CD1c-positive myeloid dendritic cell (primary cell): ENCODE measurements around the gene ITPKC.

Experiments
- DNase-seq: peaks from one replicate; pipeline ENCODE4 v3.0.0-alpha.2; 2016; ENCODE audit errors: extremely low spot score

ITPKC gene

DNA sequence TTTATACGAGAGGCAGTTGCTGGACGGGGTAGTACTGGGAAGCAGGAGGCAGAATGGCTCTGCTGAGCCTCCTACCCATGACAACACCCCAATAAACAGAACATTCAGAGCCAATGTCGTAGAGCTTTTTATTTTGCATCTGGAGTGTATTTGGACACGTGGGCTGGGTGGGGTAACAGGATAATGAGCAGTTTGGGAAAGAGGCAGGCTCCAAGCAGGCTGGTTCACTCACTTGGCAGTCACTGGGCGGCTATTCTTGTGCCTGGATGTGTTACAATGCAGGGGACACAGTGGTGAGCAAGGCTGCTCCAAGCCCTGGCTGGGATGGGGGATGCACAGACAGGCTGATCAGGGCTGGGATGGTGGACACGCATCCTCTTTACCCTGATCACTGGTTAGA is 23.8 kb downstream of the ITPKC start:
- DNase-seq = no peak

DNA sequence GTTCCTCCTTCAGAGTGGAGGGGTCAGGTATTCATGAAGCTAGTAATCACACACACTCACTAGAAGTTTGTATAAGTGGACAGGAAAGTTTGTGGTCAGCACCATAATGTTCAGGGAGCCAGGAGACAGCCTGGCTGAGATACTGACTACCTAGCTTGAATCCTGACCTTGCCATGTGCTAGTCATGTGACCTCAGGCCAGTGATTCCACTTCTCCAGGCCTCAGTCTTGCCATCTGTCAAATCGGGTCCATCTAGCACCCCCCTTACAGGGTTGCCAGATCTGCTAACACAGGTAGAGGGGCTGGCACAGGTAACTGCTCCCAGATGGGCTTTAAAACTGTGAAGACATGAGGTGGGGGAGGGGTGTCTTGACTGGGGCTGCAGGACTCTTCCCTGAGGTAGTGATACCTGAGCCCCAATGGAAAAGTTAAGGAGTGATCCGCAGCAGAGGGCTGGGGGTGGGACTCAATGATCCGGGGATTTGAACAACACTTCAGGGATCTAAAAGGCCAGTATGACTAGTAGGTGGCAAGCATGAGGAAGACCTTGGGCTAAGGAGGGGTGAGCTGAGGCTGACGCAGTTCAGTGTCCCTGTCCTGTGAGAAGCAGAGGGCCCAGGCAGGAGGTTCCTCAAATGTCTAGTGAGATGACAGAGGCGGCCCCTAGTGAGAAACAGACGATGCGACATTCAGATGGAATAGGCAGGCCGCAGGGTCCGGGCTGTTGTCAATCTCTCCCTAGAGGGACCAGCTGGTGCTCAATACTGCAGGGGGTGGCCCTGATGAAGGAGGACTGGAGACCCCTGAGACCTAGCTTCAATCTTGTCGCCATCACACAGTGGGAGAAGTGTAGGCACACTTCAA is 24.8 kb downstream of the ITPKC start:
- peak; percentile 36 for DNase-seq

DNA sequence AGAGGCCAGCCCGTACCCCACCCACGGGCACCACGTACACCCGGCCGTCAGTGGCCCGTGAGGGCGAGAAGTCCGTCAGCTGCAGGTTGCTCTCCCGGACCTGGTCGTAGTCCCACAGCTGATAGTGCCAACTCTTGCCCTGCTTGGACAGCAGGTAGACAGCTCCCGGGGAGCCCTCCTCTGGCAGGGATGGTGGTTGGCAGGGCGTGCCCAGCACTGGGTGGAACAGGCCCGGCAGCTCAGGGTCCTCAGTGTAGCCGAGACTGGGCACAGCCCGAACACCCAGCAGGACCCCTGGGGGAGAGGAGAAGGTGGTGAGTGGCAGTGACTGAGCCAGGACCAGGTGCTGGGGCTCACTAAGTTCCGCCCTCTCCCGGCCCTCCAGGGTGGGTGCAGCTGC is 25.6 kb downstream of the ITPKC start:
- no peak for DNase-seq

DNA sequence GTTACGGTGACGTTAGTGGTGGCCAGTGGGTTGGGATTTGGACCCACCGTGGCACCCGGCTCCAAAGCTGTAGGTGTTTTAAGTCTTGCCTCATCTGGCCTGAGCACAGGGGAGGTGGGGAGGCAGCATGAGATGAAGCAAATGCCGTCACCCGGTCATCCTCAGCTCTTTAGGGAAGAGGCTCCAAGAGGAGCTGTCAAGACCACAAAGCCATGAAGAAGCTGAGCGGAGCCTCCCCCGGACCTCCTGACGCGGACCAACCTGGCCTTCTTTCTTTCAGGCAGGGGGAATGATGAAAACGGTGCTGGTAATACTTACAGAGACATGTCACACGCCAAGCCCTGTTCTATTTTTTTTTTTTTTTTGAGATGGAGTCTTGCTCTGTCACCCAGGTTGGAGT is 26.0 kb downstream of the ITPKC start:
- DNase-seq = no peak

DNA sequence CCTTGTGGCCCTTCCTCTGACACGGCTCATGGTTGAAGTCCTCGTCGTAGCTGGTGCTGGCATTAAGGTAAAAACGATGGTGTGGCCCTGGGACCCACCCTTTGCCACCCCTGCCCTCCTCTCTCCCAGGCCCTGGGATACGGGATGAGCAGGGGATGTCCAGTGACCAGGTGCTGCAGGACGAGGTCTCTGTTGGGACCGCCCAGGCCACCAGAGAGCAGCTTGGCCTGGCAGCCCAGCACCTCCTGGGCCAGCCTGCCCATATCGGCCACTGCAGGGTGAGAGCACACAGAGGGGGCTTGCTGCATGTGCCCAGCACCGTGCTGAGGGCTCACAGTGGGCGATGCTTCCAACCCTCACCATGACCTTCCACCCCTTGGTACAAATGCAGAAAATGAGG is 27.0 kb downstream of the ITPKC start:
- no peak for DNase-seq

DNA sequence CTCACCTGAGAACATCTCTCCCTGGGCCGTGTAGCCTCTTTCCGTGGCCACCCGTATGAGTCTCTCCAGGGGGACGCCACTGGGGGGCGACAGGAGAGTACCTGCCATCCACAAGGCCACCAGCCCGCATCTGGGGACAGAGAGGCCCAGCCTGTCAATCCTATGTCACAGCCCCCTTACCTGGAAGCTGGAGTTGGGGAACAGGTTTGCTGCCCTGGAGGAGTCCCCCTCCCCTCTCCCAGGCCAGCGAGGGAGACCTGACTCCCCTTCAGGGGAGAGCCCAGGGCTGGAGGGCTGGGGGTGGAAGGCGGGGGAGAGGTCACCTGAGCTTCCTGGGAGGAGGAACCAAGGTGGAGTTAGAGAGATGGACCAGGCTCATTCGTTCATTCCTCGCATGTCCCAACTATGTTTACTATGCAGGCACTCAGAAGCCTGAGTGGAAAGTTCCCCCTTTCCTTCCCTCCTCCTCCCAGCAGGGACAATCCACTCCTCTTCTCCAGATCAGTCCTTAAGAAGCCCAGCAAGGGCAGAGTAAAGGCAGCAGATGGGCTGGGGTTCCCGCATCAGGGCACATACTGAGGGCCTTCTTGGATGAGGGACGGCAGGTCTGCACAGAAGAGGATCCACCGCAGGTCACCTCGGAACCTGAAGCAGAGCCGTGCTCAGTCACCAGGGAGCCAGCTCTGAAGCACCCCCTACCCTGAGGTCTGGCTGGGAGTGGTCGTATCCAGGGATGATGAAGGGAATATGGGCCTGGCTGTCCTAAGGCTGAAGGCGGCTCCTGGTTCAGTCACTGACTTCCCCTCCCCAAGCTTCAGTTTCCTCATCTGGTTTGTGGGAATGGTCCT is 27.9 kb downstream of the ITPKC start:
- DNase-seq = no peak

DNA sequence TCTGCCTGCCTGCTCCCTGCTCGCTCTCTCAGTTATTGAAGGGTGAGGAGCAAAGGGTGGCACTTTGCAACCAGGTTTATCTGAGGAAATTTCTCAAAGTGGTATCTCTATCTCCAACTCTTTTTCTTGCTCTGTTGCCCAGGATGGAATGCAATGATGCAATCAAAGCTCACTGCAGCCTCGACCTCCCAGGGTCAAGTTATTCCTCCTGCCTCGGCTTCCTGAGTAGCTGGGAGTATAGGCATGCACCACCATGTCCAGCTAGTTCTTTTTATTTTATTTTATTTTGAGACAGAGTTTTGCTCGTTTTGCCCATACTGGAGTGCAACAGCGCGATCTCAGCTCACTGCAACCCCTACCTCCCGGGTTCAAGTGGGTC is 28.5 kb downstream of the ITPKC start:
- DNase-seq = no peak

DNA sequence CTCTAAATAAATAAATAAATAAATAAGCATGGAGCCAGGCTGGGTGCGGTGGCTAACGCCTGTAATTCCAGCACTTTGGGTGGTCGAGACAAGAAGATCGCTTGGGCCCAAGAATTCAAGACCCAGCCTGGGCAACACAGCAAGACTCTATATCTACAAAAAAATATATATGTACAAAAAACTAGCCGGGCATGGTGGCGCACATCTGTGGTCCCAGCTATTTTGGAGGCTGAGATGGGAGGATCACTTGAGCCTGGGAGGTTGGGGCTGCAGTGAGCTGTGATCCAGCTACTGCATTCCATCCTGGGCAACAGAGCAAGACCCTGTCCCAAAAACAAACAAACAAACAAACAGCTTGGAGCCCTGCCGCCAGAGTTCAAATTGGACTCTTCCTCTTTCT is 30.6 kb downstream of the ITPKC start:
- no peak for DNase-seq

DNA sequence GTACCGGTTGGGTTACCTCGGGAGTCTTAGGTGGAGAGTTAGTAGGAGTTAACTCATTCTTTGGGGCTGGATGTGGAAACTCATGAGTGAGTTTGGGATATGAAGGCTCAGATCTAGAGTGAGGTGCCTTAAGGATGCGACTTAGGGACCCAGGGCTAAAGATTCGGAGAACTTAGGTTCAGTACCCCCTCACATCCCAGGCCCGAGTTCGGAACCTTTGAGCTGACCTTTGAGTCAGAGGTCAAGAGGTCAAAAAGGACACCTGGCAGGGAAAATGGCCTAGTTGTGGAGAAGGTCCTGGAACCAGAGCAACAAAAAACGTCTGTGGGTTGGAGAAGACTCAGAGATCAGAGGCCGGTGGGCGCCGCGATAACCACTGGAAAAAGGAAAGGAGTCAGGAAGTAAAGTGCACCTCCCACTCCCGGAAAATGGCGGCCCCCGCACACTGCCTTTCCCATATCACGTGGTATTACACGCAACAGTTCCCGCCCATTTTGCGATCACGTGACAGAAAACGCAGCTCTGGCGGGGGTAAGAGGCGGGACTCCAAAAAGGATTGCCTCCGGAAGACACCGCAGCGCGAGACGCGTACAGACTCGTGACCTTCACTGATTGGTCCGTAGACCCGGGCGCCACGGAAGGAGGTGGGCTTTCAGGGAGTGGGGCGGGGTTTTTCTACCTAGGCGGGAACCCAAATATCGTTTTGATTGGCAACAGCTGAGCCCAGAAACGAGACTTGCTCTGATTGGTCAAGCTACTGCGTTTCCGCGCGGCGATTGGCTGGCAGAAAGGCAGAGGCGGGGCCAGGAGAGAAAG is 33.4 kb downstream of the ITPKC start, which contains the start of gene ACTMAP:
Gene ACTMAP (minus strand): TSS at position 420 of the 816 bp plus-strand sequence. CDS start 674 bp downstream, outside the sequence.
- peak; percentile 100 for DNase-seq

DNA sequence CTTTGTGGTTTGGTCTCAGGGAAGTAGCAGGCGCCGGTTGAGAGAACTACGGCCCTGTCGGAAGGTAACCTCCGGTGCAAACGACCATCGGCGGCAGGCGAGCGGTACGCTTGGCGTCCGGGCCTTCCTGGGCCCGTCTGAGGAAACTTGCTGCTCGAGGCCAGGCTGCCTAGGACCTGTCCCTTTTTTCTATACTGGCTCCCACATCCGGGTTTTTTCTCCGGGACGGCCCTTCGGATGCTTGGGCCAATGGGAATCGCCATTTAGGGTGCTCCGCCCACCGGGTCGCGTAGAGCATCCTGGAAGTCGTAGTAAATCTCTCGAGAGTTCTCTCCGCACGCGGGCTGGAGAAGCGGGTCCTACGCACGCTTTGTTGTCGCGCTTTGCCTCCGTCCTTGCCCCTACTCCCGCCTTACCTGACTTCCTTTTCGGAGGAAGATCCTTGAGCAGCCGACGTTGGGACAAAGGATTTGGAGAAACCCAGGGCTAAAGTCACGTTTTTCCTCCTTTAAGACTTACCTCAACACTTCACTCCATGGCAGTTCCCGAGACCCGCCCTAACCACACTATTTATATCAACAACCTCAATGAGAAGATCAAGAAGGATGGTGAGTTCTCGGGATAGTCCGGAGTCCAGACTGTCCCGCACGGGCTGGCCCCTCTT is 34.1 kb downstream of the ITPKC start, which contains the start of gene SNRPA:
Gene SNRPA (plus strand): TSS at position 330 of the 664 bp plus-strand sequence. CDS start 206 bp downstream, at position 536.
- DNase-seq = peak; percentile 99

DNA sequence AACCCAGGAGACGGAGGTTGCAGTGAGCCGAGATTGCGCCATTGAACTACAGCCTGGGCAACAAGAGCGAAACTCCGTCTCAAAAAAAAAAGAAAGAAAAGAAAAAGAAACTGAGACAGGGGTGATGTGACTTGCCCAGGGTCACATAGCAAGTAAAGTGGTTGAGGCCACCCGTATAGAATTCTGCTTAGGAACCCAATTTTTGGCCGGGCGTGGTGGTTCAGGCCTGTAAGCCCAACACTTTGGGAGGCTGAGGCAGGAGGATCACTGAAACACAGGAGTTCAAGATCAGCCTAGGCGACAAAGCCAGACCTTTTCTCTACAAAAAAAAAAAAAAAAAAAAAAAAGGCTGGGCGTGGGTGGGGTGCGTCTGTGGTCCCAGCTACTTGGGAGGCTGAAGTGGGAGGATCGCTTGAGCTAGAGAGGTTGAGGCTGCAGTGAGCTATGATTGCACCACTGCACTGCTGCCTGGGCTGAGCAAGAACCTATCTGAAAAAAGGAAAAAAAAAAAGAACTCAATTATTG is 35.4 kb downstream of the ITPKC start:
- DNase-seq = no peak

DNA sequence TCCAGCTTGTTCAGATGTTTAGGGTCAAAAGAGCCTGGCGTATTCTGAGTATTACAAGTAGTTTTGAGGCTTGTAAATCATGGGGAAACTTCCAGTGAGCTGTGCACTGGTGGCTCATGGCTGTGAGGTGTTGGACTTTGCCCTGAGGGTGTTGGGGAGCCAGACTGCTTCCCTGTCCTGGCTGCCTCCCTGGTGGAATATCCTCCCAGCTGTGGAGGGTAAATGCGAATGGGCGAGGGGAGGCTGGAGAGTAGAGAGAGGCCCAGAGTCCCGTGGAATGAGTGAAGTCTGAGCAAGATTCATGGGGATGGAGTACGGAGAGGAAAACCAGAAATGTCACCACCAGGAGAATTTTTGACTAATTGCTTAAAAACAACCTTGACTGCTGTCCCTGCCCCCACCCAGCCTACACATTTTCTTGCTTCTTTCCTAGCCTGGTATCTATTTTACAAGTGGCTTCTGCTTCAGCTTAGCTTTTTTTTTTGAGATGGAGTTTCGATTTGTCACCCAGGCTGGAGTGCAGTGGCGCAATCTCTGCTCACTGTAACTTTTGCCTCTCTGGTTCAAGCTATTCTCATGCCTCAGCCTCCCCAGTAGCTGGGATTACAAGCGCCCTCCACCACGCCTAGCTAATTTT is 37.8 kb downstream of the ITPKC start:
- DNase-seq = peak; percentile 80

DNA sequence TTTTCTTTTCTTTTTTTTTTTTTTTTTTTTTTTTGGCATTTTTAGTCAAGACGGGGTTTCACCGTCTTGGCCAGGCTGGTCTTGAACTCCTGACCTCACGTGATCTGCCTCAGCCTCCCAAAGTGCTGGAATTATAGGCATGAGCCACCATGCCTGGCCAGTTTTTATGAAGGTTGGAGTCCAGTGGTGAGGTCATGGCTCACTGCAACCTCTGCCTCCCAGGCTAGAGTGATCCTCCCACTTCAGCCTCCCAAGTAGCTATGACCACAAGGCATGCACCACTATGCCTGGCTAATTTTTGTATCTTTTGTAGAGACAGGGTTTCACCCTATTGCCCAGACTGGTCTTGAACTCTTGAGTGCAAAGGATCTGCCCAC is 38.3 kb downstream of the ITPKC start:
- peak; percentile 14 for DNase-seq

DNA sequence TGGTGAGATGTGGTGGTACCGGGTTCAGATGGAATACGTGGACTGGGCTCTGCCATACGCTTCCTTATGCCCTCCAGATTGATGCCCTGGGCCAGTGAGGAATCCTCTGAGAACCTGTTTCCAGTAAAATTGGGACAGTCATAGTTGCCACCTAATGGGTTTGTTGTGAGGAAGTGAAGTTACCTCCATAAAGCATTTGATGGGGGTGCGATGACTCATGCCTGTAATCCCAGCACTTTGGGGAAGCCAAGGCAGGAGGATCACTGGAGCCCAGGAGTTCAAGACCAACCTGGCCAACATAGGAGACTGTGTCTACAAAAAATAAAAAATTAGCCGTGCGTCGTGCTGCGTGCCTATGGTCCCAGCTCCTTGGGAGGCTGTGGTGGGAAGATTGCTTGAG is 38.9 kb downstream of the ITPKC start:
- peak; percentile 31 for DNase-seq

DNA sequence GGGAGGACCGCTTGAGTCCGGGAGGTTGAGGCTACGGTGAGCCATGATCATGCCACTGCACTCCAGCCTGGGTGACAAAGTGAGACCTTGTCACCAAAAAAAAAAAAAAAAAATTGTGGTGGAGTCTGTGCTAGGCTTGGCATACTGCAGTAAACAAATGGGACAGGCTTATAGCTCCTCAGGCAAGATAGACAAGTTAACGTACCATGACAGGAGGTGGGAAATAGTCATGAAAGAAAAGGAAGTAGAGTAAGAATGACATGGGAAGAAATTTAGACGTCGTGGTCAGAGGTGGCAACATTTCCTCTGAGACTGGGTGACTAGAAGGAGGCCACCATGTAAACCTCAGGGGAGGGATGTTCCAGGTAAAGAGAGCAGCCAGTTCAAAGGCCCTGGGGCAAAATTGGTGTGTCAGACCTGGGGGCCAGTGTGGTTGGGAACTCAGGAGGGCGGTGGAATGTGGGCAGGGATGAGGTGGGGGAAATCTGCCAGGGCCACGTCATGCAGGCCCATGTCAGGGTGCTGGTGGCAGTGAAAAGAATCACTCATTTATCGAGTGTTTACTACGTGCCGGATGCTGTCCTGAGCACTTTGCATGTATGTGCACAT is 39.7 kb downstream of the ITPKC start:
- no peak for DNase-seq

DNA sequence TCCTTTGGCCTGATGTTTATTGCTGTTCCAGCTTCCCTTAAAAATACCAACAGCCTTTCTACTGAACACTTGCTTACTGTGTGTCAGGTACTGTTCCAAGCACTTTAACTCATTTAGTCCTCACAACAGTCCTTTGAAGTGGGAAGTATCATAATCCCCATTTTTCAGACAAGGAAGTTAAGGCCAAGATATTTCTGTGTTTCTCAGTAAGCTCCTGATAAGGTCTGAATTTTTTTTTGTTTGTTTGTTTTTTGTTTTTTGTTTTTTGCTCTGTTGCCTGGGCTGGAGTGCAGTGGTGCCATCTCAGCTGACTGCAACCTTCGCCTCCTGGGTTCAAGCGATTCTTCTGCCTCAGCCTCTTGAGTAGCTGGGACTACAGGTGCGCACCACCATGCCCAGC is 41.6 kb downstream of the ITPKC start:
- no peak for DNase-seq

DNA sequence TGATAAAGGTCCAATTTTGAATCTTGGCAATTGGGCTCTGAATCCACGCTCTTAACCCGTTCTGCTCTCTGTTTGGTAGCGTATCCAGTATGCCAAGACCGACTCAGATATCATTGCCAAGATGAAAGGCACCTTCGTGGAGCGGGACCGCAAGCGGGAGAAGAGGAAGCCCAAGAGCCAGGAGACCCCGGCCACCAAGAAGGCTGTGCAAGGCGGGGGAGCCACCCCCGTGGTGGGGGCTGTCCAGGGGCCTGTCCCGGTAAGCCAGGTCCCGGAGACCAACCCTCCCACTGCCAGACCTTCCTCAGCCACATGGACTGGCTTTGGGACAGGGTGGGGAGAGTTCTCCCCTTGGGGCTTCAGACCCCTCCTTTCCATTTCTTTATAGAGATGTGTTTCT is 42.4 kb downstream of the ITPKC start:
- DNase-seq = no peak

DNA sequence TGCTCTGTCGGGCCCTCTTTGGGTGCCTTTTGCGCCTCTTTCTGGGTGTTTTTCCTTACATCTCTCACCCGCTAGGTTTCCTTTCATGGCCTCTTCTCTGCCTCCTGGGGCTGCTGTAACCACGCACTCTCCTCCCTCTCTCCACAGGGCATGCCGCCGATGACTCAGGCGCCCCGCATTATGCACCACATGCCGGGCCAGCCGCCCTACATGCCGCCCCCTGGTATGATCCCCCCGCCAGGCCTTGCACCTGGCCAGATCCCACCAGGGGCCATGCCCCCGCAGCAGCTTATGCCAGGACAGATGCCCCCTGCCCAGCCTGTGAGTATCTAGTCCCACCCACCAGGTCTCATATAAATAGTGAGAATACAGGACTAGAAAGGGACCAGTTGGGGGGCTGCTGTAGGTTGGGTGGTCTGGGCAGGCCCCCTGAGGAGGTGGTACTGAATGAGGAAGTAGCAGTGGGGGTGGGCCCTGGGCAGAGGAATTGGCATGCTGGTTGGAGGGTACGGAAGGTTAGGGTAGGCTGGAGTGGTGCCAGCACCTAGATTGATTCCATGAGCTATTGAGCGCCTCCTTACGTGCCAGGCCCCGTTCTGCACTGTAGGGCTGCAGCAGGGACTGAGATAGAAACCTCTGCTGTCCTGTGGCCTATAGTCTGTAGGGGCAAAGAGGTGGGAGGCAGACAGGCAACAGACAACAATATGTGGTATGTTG is 46.0 kb downstream of the ITPKC start:
- no peak for DNase-seq

DNA sequence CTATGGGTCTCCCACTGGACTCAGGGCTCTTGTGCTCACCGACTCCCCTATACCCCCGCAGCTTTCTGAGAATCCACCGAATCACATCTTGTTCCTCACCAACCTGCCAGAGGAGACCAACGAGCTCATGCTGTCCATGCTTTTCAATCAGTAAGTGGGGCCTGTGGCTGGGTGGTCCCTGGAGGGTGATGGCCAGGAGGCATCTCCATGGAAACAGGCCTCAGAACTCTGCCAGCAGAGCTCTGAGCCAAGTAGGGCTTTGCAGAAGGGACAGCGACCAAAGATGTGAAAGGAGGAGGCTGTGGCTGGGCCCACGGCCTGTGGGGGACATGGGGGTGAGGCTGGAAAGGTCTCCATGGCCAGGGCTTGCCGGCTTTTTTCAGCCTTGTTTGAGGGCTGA is 46.6 kb downstream of the ITPKC start:
- no peak for DNase-seq

DNA sequence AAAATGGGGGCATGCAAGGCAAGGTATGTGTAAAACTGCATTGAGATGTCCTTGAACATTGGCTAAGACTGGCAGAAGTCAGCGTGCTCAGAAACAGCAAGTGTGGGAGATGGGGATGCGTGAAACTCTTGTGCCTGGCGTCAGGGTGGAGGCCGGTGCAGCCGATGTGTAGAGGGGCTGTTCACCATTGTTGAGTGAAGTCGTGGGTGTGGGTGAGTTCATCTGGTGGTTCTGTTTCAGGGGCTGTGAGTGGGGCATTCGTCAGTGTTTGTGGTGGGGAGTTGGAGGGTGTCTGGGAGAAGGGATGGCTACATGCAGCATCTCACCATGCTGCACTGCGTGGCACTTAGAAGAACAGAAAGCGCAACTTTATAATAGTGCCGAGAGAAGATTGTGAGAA is 47.1 kb downstream of the ITPKC start:
- no peak for DNase-seq
